Stimulated activated CD8-positive, alpha-beta memory T cell treated with anti-CD3 and anti-CD28 coated beads, Interleukin-7, amount 100 ng/mL, for 48 hours (primary cell): ENCODE measurements around the gene LRRC17.
"Not testable (repeated sequence)": the region's sequence is repeated elsewhere in the genome, so short reads cannot be mapped to it uniquely, and the experiment has no call there.

Experiments used
- DNase-seq, 2 donors: peaks; one replicate each; pipeline ENCODE4 v3.0.0-alpha.2; 2020; ENCODE audit warnings: low read depth in 1 of 2; ENCODE audit errors: extremely low read depth in 1 of 2

LRRC17 gene

DNA sequence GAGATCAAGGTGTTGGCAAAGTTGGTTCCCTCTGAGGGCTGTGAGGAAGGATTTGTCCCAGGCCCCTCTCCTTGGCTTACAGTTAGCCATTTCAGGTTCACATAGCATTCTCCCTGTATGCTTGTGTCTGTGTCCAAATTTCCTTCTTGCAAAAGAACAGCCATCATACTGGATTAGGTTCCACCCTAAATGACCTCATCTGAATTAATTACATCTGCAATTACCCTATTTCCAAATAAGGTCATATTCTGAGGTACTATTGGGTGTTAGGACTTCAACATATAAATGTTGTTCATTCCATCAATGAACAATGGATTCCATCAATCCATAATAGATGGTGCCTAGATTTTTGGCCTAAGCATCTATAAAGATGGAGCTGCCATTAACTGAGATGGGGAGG lies 16.2 kb upstream of the LRRC17 start:
- no peak for DNase-seq

DNA sequence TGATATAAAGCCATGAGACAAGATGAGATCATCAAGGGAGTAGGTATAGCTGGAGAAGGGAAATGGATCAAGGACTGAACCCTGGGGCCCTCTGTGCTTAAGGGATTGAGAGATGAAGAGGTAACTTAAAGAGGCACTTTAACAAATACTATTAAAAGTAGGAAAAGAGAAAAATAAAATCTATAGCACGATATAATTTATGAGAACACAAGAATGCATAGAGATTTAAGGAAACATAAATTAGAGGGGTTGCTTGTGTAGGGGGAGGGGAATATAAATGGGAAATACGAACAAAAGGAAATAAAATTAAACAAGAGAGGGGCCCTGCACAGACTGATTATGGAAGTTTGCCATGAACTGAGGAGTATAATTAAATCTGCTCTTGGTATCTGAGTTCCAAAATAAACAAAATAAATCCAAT lies 15.6 kb upstream of the LRRC17 start:
- no peak for DNase-seq

DNA sequence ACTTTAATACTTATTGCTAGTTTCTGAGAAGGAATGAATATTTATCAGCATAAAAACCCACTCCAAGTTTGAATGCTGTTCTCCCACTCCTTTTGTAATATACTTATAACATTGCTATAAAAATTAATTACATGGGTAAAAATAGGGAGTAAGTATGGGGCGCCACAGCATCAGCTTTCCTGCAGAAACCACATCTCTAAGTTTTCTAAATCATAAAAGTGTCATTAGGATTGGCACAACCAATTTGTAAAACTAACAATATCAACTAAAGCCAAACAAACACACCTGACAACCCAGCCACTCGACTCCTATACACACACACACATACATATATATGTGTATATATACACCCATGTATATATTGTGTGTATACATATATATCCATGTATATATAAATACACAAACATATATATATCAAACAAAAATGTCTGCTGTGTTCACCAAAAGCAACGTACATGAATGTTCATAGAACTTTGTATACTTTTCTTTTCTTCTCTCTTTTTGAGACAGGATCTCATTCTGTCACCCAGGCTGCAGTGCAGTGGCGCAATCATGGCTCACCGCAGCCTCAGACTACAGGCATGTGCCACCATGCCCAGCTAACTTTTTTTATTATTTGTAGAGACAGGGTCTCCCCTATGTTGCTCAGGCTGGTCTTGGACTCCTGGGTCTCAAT lies 14.8 kb upstream of the LRRC17 start:
- no peak for DNase-seq

- DNase-seq: no peak
Measured at GRCh38 chr7:102898532-102898859, 14.3 kb upstream of the LRRC17 start.

DNA sequence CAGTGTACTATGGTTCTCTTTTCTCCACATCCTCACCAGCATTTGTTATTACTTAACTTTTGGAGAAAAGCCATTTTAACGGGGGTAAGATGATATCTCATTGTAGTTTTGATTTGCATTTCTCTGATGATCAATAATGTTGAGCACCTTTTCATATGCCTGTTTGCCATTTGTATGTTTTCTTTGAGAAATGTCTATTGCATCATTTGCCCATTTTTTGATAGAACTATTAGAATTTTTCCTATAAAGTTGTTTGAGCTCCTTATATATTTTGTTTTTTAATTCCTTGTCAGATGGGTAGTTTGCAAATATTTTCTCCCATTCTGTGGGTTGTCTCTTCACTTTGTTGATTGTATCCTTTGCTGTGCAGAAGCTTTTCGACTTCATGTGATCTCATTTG lies 10.7 kb upstream of the LRRC17 start:
- not testable (repeated sequence) for DNase-seq

DNA sequence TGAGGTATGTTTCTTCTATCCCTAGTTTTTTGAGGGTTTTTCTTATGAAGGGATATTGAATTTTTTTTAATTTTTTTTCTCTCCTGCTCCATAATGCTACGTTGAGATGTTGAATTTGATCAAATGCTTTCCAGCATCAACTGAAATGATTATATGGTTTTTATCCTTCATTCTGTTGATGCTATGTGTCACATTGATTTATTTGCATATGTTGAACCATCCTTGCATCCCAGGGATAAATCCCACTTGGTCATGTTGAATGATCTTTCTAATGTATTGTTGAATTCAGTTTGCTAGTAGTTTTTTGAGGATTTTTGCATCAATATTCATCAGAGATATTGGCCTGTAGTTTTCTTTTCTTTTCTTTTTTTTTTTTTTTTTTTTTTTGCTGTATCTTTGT lies 9.2 kb upstream of the LRRC17 start:
- not testable (repeated sequence) for DNase-seq

DNA sequence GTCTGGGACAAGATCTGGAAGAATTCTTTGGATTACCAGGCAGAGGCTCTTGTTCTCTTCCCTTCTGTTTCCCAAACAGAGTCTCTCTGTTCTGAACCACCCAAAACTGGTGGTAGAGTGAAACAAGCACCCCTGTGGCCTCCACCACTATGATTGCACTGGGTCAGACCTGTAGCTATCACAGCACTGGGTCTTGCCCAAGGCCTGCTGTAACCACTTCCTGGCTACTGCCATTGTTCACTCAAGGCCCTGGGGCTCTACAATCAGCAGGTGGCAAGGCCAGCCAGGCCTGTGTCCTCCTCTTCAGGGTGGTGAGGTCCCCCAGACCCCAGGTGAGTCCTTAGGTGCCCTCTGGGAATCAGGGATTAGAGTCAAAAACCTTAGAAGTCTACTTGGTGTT lies 4.1 kb upstream of the LRRC17 start:
- no peak for DNase-seq

DNA sequence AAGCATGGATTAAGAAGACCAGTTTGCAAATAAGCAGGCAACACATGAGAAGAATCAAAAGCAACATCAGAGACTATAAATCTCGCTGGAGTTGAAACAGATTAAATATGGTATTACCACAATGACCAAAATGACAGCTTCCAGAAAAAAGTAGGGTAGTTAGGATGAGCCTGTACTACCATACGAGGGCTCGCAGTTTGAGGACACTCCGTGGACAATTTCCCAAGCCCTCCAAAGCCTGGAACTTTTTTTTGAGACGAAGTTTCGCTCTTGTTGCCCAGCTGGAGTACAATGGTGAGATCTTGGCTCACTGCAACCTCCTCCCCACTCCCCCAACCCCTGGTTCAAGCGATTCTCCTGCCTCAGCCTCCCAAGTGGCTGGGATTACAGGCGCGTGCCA lies 1.0 kb downstream of the LRRC17 start:
- no peak for DNase-seq

GRCh38 chr7:102914585-102914984 lies 1.8 kb downstream of the LRRC17 start:
- no peak for DNase-seq

GRCh38 chr7:102916426-102916825 lies 3.6 kb downstream of the LRRC17 start:
- DNase-seq: no peak

GRCh38 chr7:102916881-102917280 lies 4.1 kb downstream of the LRRC17 start:
- DNase-seq: no peak

DNA sequence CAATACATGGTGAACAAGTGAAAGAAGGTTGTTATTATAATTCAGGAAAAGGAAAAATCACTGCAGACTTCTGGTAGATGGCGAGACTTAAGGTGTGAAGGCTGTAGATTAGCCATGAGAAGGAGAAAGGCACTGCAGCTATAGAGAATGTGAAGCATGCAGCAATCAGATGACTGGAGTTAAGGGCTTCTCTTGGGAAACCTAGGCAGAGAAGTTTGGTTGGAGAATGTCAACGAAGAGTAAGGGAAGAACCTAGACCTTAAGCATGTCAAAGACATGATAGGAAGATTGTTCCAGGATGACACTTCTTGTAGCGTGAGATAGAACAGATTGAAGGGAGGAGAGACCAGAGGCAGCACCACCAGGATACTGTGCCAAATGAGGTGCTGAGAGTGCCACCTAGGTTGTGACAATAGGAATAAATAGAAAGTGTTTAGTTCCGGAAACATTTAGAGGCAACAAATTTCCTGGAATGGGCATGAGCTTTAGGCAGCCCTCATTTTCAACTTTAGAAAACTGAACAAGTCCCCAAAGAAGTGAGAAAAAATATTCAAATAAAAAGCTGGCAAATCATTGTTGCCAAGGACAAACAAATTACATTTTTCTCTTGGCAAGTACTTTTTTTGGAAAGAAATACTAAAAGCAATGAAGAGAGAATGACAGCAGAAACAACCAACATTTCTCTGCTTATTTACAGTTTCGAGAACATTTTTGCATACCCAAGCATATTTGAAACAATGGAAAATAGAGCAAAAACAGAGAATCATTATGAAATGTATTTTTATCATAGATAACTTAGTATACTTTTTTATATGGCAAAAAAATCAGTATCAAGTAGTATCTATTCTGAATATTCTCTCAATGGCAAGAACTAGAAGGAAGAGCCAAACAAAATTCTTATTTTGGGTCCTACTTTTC lies 4.9 kb downstream of the LRRC17 start:
- DNase-seq: no peak

DNA sequence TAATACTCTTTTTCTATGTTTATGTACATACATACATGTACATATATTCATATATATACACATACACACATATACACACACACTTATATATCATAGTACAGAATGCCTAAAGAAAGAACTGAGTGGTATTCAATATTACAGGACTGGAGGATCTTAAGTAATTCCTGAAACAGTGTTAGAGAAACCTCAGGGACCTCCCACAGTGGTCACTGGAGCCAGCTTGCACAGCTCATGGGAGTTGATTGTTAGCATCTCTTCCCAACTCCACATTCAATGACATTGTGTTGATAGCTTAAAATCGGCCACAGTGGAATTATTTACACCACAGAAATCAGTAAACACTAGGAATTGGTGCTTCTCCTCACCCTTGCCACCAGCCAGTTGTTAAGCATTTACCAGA lies 6.0 kb downstream of the LRRC17 start:
- no peak for DNase-seq

DNA sequence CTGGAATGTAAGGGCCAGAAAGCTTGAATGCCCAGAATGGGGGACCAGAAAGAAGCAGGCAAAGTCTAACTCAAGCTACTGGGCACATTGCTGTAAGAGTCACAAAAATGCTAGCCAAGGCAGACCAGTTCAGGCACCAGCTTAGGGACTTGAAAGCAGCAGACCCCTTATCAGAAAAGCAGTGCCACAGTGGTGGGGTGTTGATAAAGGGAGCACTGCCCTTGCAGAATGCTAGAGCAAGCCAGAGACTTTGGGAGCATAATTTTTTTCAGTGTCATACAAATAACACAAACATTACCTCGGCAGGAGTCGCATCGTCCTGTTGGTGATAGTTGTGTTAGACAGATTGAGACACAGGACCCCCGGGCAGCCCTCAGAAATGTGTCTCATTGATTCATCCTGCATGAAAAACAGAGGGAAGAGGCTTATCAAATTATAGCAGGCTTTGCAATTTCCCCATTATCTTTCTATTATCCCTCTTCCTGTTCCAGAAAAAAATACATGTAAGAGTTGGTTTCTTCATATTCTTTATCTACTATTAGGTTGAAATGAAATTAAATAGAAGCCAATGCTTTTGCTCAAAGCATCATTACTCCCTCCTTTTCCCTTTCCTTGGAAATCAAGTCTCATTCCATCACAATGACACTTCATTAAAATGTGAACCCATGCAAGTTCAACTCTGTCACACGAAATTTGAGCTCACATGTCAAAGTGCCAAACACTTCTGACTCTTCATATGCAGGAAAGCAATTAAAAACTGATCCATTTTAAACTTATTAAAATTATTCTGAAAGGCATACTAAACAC lies 13.4 kb downstream of the LRRC17 start:
- DNase-seq: no peak

DNA sequence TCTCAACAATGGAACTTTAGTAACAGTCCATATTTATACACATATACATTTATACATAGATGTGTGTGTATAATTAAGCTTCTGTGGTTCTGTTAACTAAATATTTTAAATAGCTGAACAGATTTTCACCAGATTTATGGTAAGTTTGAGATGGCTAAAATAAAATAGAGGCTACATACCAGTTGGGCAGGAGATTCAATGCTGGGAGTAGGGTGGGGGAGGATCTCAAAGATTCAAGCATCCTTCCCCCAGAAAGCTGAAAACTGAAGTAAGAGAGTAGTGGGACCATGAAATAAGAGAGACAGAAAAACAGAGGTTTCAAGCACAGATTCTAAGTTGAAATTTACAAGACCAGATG lies 14.0 kb downstream of the LRRC17 start:
- DNase-seq: no peak

DNA sequence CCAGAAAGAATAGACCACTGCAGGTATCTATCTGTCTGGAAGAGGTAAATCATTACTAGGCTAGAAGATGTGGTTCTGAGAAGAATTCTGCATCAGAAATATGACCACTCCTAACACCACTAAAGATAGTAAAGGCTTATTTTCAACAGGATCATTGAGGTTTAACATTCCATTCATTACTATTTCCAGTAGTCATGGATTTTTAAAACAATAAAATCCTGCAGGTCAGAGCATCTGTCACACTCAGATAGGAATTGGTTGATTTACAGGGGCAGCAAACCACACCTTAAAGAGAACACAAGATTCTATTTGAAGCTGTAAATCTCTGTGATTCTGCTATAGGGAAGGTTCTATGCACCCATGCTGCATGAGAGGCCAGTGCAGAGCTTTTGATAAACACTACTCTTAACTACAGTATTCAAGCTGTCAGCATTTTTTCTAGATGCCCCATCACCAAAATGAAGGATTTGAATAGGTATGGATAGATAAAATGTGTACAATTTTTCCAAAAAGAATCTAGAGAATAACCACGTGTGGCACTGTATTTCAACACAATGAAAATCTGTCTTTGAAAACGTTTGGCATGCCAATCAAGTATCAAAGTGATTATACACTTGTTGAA lies 14.6 kb downstream of the LRRC17 start:
- no peak for DNase-seq

GRCh38 chr7:102931757-102932156 lies 19.0 kb downstream of the LRRC17 start:
- DNase-seq: no peak

DNA sequence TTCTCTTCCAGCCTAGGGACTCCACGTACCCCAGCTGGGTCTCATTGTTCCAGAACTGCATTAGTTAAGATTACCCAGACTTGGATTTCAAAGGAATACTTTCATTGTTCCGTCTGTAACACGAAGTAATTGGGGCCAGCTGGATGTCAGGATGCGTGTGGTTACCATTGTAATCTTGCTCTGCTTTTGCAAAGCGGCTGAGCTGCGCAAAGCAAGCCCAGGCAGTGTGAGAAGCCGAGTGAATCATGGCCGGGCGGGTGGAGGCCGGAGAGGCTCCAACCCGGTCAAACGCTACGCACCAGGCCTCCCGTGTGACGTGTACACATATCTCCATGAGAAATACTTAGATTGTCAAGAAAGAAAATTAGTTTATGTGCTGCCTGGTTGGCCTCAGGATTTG lies 21.0 kb downstream of the LRRC17 start:
- no peak for DNase-seq

DNA sequence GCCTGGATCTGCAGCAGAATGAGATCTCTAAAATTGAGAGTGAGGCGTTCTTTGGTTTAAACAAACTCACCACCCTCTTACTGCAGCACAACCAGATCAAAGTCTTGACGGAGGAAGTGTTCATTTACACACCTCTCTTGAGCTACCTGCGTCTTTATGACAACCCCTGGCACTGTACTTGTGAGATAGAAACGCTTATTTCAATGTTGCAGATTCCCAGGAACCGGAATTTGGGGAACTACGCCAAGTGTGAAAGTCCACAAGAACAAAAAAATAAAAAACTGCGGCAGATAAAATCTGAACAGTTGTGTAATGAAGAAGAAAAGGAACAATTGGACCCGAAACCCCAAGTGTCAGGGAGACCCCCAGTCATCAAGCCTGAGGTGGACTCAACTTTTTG lies 21.4 kb downstream of the LRRC17 start:
- DNase-seq: no peak

DNA sequence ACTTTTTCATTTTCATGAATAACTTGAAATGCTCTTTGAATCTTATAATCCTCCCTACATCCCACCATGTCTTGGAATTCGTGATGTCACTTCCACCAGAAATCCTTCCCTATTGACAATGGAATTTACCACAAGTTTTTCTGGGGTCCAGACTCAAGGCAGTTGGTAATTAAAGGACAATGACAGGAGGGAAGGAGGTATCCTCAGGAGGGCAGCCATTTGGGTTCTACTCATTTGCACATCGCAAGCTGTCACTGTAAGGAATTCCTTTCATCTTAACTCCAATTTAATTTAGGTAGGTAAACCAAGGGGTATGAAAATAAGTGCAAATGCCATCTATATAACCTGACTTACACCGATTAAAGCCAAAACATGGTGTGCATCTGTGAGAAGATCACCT lies 21.9 kb downstream of the LRRC17 start:
- DNase-seq: no peak

DNA sequence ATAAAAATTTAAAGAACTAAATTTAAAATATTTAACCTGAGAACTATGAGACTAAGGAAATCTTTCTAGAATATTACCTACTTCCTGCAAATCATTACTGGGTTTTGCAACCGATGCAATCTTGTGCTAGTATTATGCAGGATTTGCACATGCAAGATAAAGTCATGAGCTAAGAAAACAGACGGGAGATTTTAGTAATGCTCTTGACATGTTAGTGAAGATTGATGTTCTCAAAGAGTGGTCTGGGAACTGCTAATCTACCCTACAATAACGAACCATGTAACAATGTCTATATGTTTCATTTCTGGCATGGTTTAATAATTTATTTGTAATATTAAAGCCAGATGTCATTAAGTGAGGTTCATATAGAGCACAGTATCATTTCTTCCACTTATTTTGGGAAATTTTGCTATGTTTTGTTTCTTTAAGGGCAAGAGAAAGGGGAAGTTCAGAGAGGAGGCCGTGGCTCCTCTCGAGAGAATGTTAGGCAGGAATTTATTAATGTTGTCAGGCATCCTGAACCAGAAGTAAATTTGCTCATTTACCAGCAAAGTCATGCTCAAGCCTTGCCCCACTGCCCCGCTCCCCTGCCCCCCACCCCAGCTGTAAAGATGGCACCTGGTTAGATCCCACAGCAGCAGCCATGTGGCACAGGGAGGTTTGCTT lies 22.8 kb downstream of the LRRC17 start:
- no peak for DNase-seq
